Rectal smooth muscle tissue (tissue), 1 donor: ENCODE results near the gene ARAP1.
A peak's percentile ranks its signal among the peaks of the same experiment; 100 is the strongest.

ENCODE experiments used
- H3K27ac ChIP-seq: one replicate; pipeline ENCODE4 v1.7.0; 2013; ENCODE audit warnings: low read depth, low read length, inconsistent platforms
- H3K27me3 ChIP-seq: one replicate; pipeline ENCODE4 v1.7.0; 2013; ENCODE audit warnings: low read length; ENCODE audit not compliant: control insufficient read depth, insufficient read depth
- H3K36me3 ChIP-seq: one replicate; pipeline ENCODE4 v1.7.0; 2013; ENCODE audit warnings: low read length; ENCODE audit not compliant: control insufficient read depth, insufficient read depth
- H3K4me1 ChIP-seq: one replicate; pipeline ENCODE4 v1.7.0; 2013; ENCODE audit warnings: low read length; ENCODE audit not compliant: control insufficient read depth, insufficient read depth
- H3K4me3 ChIP-seq: one replicate; pipeline ENCODE4 v1.7.0; 2013; ENCODE audit warnings: low read length
- H3K9ac ChIP-seq: one replicate; pipeline ENCODE4 v1.7.0; 2013; ENCODE audit warnings: low read length

Gene ARAP1

DNA sequence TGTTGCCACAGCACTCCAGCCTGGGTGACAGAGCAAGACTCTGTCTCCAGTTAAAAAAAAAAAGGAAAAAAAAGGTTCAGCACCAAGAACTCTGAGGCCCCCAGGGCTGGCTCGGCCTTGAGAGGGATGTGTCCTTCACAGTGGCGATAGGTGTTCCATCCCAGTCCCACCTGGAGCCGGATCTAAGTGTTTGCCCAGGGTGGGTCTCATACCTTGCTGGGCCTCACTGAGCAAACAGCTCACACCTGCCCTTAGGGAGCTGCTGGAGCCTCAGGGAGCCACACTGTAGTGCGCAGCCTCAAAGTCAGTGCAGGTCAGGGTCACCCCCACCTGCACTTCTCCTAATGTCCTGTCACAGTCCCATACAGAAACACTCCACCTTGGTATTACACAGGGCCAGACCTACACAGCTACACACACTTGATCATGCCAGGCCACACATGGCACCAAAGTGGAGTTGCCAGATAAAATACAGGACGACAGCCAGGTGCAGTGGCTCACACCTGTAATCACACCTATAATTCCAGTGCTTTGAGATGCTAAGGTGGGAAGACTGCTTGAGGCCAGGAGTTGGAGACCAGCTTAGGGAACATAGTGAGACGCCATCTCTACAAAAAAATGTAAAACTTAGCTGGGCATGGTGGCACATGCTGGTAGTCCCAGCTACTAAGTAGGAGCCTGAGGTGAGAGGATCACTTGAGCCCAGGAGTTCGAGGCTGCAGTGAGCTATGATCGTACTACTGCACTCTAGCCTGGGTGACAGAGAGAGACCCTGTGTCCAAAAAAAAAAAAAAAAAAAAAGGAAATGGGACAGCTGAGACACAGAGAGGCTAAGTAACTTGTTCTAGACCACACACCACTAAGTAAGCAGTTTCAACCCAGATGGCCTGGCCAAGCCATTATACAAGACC, 34.4 kb upstream of the ARAP1 start:
- H3K27me3 ChIP-seq = no peaks in the 10 kb centered on the region
- no peak overlapping the region for H3K4me3 ChIP-seq
- H3K9ac ChIP-seq = no peak overlapping the region
- no peak overlapping the region for H3K27ac ChIP-seq
- H3K4me1 ChIP-seq = peaks cover 4% of the 10 kb centered on the region
- no peaks in the 10 kb centered on the region for H3K36me3 ChIP-seq

DNA sequence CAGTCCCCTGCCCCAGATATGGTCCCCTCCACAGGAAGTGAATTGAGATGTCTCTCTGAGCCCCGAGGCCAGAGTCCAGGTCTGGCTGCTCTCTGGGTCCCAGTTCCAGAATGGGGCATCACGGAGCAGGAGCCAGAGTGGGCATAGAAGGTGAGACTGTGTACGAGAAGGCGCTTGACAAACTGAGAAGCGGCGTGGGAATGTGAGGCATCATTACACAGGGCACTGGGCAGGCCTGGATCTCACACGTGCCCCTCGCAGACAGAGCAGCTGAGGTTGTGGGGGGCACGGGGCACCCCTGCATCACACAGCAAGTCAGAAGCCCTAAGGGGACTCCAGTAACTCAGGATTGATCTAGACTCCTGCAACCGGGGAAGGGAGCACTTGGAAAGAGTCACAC, 32.5 kb upstream of the ARAP1 start:
- H3K27me3 ChIP-seq = no peaks in the 10 kb centered on the region
- no peaks in the 10 kb centered on the region for H3K36me3 ChIP-seq
- no peak overlapping the region for H3K4me3 ChIP-seq
- H3K27ac ChIP-seq = no peak overlapping the region
- H3K9ac ChIP-seq = no peak overlapping the region
- peaks cover 10% of the 10 kb centered on the region for H3K4me1 ChIP-seq

DNA sequence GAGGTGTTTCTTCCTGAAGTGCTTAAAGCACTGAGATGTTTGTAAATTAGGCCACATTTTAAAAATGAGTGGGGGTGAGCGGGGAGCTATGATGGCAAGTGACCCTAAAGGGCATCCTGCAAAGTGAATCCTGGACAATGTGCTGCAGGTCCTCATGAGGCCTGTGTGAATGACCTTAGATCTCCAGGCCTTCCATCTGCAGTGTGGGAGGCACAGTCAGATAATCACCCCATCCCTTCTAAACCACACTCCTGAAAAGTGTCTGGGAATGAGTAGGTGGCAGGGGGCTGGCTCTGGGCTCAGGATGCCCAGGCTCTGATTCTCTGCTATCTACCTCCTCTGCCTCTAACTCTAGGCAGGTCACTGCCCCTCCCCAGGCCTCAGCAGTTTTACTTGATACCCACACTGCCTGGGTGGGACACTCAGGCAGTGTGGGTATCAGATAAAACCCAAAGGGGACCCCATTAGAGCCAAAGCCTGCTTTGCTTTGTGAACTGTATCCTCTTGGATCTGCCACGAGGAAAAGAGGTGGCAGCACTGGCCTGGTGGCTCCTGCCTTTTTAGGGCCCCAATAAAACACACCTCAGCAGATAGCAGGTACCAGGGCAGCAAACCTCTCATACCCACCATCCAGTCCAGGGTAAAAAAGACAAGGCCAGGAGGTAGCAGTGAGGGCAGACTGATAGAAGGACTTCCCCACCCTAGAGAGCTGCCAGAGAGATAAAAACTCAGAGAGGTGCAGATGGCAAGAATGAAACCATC, 31.1 kb upstream of the ARAP1 start:
- Histone ChIP-seq H3K4me1 (peaks cover 10% of the 10 kb centered on the region), H3K9ac (no peak overlapping the region), H3K27ac (no peak overlapping the region)

DNA sequence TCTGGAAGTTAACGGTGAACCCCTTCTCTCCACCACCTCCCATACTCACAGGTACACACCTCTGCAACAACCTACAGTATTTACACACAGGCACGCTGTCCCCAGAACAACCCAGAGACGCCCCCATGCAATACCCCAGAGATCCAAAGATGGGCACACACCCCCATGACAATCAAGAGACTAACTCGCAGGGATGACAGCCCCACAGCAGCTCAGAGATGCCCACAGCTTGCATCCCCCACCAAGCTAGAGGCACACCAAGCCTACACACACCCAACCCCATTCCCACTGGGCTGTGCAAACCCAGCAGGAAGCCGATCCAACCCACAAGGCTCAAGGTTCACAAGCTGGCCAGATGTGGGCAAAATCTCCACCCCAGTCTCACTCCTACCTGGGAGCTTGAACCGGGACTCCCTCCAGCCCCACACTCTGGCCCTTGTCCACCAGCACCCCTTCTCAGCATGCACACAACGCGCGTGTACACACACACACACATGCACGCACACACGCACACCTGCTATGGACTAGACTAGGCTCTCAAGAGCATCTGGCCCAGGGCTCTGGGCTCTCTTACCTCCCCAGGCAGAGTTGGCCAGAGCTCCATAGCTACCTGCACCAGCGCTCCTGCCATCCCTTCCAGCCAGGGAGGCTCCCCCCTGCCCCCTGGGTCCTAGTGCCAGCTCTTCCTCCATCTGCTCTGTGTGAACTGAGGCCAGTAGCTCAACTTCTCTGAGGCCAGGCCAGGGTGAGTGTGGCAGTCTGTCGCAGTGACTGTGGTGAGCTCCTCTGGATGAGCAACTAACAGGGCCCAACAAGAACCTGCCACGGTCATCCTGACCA, 30.1 kb upstream of the ARAP1 start:
- peaks cover 10% of the 10 kb centered on the region for H3K4me1 ChIP-seq
- no peaks in the 10 kb centered on the region for H3K36me3 ChIP-seq
- H3K4me3 ChIP-seq = peak overlapping the region; percentile 52
- no peak overlapping the region for H3K9ac ChIP-seq
- no peak overlapping the region for H3K27ac ChIP-seq
- H3K27me3 ChIP-seq = no peaks in the 10 kb centered on the region

More for the DNA sequence above, 31.1 kb upstream of the ARAP1 start:
- H3K27me3 ChIP-seq = no peaks in the 10 kb centered on the region
- H3K4me3 ChIP-seq = no peak overlapping the region
- H3K36me3 ChIP-seq = no peaks in the 10 kb centered on the region

DNA sequence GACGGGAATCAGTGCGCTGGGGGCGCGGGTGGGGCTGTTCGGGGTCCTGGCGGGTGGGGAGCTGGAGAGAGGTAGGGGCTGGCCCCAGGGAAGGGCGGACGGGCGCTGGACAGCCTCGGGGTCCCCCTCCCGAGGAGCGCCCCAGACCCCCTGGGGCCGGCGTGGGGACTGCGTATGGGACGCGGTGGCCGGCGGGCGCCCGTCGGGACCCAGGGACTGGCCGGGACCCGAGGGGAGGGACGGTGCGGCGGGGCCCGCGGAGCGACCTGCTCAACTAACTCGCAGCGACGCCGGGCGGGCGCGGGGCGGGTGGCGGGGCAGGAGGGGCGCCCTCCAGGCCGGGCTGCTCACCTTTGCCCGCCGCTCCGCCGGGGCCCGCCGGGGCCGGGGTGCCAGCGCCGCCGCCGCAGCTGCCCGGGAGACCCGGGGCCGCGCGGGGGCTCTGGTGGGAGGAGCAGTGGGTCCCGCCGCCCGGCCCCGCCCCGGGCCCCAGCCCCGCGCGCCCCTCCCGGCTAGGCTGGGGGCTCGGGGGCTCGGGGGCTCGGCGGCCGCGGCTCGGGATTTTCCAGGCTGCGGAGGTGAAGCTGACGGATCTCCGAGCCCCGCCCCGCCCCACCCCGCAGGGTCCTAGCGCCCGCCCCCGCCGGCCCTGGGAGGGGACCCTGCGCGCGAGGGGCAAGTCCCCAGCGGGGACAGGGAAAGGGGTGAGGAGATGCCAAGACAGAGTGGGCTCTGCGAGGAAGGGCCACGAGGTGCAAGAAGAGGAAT, 29.3 kb upstream of the ARAP1 start:
- H3K9ac ChIP-seq = no peak overlapping the region
- peaks cover 10% of the 10 kb centered on the region for H3K4me1 ChIP-seq
- H3K4me3 ChIP-seq = peak overlapping the region; percentile 75
- no peaks in the 10 kb centered on the region for H3K36me3 ChIP-seq
- no peaks in the 10 kb centered on the region for H3K27me3 ChIP-seq
- no peak overlapping the region for H3K27ac ChIP-seq

DNA sequence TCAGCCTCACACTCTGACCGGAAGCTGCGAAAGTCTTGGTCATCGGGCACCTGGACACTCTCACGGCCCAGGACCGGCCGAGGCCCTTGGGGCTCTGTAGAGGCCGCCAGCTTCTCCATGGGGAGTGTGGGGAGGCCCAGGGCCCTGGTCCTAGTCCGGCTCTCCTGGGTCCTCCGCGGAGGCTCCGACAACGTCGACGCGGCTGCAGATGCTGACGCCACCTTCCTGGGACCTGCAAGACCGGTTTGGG, 28.8 kb upstream of the ARAP1 start:
- no peak overlapping the region for H3K27ac ChIP-seq
- H3K36me3 ChIP-seq = no peaks in the 10 kb centered on the region
- H3K27me3 ChIP-seq = no peaks in the 10 kb centered on the region
- peak overlapping the region; percentile 75 for H3K4me3 ChIP-seq
- H3K4me1 ChIP-seq = peaks cover 10% of the 10 kb centered on the region
- H3K9ac ChIP-seq = peak overlapping the region; percentile 39

DNA sequence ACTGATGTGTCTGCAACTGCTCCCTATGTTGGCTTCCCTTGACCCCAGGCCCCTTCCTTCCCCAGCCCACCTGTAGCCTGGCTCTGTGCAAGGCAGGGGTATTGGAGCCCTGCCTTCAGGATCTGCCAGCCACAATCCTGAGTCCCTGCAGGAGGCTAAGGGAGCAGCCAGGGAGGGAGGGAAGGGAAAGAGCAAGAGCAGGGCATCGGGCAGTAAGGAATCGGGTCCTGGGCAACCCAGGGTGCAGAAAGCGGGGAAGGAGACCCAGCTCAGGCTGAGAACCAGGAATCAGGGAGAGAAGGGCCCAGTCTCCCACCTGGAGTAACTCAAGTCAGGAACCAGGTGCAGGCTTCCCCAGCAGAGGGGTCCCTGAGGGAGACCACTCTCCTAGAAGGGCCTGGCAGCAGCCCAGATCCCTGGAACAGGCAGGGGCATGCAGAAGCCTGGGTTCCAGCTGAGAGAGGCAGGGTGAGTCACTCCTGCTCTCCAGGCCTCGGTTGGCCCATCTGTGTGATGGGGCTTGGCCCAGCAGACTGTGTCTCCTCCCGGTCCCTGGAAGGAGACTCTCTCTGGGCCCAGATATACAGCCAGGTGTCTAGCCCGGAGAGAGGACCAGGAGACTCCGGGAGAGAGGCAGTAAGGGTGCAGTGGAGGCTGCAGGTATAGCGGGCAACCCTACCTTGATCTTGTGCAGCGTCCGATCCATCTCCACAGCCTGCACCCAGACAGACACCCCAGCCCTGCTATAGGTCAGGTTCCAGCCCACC, 28.3 kb upstream of the ARAP1 start:
- Histone ChIP-seq H3K4me1 (peaks cover 10% of the 10 kb centered on the region), H3K4me3 (peak overlapping the region; percentile 75), H3K36me3 (no peaks in the 10 kb centered on the region), H3K9ac (peak overlapping the region; percentile 39), H3K27ac (no peak overlapping the region), H3K27me3 (no peaks in the 10 kb centered on the region)

DNA sequence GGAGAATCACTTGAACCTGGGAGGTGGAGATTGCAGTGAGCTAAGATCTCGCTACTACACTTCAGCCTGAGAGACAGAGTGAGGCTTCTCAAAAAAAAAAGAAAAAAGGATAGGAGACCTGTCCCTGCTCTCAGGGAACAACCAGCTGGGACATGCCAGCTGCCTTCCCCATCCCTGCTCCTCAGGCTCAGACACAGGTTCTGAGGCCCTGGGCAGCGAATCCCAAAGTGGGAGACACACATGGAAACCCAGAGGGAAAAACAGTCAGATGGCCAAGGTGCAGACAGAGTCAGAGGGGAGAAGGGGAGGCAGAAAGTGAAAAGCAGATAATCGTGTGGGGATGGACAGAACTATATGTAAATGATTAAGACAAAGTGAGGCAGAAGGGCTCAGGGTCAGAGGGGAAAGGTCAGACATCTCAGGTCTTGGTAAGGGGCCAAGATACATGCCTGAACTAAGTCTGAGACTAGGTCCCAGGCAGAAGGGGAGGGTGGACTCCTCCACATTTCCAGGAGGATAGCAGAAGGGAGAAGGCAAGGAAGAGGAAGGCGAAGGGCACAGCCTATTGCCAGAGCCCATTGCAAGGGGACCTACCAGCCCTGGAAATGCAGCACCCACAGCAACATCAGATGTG, 27.4 kb upstream of the ARAP1 start:
- Histone ChIP-seq H3K36me3 (no peaks in the 10 kb centered on the region), H3K27me3 (no peaks in the 10 kb centered on the region), H3K4me3 (peak overlapping the region; percentile 75), H3K9ac (peak overlapping the region; percentile 39), H3K27ac (no peak overlapping the region), H3K4me1 (peaks cover 10% of the 10 kb centered on the region)

DNA sequence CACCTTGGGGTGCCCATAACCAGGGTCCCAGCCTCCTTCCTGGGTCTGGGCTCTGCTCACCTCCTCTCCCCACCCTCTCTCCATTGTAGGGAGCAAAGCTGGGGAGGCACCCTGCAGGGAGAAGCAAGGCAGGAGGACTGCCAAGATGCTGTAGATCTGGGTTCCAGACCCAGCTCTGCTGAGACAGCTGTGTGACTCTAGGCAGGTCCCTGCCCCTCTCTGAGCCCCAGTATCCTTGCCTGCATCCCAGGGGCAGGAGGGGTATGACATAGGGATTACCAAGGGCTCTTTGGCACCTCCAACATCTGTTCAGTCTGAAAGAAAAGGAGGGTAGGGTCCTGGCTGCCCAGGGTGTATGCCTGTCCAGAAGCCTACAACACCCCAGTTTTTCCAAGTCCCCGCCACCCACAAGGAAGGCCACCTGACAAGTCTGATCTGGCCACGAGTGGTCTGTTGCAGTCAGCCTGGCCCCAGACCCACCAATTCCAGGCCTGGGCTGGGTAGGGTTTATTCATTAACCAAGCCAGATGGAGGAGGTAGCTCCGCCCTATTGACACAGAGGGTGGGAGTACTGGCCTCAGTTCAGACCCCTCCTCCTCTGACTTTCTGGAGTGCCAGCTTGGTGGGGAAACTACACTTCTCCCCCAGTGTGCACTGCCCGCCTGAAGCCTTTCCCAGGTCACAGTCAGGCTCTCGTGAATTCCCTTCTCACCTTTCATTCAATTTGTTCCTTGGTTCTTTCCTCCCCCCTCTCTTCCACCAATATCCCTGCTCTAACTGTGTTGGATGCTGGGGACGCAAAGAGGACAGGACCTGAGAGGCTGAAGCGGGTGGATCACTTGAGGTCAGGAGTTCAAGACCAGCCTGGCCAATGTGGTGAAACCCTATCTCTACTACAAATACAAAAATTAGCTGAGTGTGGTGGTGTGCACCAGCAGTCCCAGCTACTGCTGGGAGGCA, 26.6 kb upstream of the ARAP1 start:
- Histone ChIP-seq H3K27me3 (no peaks in the 10 kb centered on the region), H3K36me3 (no peaks in the 10 kb centered on the region), H3K4me1 (peaks cover 10% of the 10 kb centered on the region), H3K4me3 (peak overlapping the region; percentile 75), H3K9ac (peak overlapping the region; percentile 14), H3K27ac (no peak overlapping the region)

DNA sequence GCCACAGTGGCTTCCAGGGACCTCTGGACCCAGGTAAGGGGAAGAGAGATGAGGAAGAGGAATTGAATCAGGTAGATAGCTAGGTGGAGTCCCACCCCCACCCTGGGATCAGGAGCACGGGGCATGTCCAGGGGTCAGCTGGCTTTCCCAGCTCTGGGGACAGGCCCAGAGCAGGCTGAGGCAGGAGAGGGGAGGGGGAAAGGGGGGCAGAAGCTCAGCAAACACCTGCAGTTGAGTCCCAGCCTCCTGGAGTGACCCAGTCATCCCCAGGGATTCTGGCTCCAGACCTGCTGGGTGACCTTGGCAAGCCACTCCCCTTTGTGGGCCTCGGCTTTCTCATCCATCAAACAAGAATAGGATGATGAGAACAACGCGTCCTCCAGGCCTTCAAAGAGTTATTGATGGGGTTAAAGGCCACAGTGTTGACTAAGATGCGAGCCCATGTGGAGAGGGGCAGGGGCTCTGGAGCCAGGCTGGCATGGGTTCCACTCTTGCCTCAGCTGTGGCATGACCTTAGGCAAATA, 25.6 kb upstream of the ARAP1 start:
- no peak overlapping the region for H3K9ac ChIP-seq
- H3K36me3 ChIP-seq = no peaks in the 10 kb centered on the region
- peaks cover 18% of the 10 kb centered on the region for H3K4me1 ChIP-seq
- H3K27me3 ChIP-seq = no peaks in the 10 kb centered on the region
- no peak overlapping the region for H3K27ac ChIP-seq
- no peak overlapping the region for H3K4me3 ChIP-seq
